Stimulated activated CD4-positive, alpha-beta T cell treated with anti-CD3 and anti-CD28 coated beads, Interleukin-2, amount 100 ng/mL, for 24 hours (primary cell): ENCODE data around the gene GNAT1.

Source experiments
- DNase-seq, 2 donors: peaks; one replicate each; pipeline ENCODE4 v3.0.0-alpha.2; 2020

The GNAT1 gene

GRCh38 chr3:50163572-50164455, 27.6 kb upstream of the GNAT1 start:
- no peak for DNase-seq

- DNase-seq, result no peak
Measured at GRCh38 chr3:50164481-50164880, 26.9 kb upstream of the GNAT1 start.

- DNase-seq, result no peak
Measured at GRCh38 chr3:50164984-50165909, 26.2 kb upstream of the GNAT1 start.

DNA sequence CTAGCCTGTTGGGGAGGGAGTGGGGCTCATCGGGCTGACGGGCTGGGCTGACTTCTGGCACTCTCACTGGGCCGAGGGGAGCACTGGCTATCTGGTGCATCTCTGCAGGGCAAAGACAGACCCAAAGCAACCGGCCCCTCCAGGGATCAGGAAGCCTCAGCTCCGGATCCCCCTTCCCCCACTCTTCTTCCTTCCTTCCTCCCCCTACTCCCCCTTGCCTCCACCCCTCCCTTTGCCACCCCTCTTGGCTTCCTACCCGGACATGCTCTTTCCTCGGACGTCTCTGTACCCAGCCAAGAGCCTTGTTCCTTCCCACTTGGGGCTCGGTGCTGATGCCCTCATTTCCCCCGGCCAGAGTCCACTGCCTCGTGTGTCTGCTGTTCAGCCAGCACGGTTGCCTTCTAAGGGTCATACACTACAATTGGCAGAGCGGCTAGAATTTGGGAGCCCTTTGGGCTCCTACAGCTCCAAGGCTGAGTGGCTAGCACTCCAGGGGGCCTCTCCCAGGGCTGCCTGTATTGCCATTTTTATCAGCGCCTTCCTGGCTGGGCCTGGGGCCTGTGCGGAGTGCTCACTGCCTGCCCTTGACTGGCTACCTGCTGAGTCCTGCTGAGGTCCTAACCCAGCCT, 25.4 kb upstream of the GNAT1 start:
- no peak for DNase-seq

DNA sequence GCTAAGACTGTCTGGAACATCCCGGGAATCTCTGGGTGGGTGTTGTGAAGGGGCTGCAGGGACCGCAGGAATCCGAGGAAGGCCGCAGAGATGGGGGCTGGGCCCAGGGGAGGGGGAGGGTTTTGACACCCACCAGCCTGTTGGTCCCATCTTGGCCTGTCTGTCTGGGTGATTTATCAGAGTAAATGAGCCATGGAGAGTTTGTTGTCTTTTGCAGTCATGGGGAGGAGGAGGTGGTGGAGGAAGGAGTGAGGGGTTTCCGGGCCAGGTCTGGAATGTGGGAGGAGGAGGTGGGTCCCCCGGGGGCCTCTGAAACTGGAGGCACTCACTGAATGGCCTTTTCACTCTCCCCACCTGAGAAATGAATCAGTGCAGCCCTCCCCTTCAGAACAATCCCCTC, 24.8 kb upstream of the GNAT1 start:
- no peak for DNase-seq

- no peak for DNase-seq
Measured at GRCh38 chr3:50167069-50167840, 24.2 kb upstream of the GNAT1 start.

DNA sequence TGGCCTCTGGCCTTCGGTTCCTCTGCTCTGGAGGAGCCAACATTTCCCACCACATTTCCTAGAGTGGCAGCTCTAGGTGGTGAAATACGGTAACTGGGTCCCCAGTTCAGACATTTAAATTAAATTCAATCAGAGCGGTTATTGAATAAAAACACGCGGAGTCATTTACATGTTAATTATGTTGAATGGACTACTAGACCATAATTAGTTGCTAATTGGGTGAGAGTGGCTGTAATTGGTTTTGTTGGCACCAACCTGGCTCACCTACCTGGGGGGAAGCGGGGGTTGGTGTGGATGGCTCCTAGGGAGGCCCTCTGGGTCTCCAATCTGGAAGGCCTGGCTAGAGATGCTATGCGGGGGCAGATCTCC, 23.6 kb upstream of the GNAT1 start:
- no peak for DNase-seq

- DNase-seq, result no peak
Measured at GRCh38 chr3:50168388-50168787, 23.0 kb upstream of the GNAT1 start.

- DNase-seq, result no peak
Measured at GRCh38 chr3:50168791-50169190, 22.6 kb upstream of the GNAT1 start.

GRCh38 chr3:50169232-50169832, 22.1 kb upstream of the GNAT1 start:
- no peak for DNase-seq

- DNase-seq, result no peak
Measured at GRCh38 chr3:50169858-50170257, 21.6 kb upstream of the GNAT1 start.

DNA sequence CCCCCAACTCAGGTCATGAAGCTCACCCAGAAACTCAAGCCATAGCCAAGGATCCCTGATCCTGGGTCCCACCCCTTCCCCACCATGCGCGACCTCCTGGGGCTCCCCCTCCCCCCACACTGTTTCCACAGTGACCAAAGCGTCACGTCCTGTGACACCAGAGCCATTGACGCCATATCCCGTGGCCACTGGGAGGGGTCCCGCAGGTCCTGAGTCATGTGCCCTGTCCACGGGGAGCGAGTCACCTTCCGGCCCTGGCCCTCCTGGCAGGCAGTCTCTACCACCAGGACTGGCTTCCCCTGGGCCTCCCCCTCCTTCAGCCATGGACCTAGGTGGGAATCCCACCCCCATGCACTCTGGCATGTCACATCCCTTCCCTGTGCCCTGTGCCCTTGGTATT, 20.7 kb upstream of the GNAT1 start:
- no peak for DNase-seq

DNA sequence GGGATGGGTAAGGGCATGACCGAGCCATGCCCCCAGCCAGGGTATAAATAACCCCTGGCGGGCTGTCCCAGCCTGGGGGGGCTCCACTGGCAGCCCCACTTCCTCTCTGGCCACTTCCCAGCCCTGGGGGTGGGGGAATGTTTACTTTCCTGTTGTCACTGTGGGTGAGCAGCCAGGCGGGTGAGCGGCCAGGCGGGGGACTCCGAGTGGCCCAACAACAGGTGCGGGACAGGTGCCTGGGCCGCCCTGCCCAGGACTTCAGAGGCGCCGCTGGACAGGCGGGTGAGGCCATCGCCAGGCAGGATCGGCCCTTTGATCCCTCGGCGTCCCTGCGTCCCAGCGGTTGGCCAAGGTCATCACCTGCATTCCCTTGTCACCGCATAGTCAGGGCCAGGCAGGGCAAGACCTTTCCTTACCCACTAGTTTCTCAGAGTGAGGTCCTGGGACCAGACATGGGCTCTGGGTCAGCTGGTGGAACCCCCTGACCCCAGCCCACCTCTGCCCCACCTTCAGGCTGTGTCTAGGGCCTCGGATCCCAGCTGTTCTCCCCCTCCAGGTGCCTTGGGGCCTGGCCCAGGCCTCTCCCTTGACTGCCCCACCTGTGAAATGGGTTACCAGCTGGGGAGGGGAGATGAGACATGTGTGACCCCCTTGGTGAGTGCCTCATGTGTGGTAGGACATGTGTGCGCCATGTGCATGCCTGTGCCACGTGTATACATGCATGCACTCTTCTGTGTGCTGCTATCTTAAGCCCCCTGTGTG, 19.7 kb upstream of the GNAT1 start:
- no peak for DNase-seq

- DNase-seq, result no peak
Measured at GRCh38 chr3:50172626-50173220, 18.7 kb upstream of the GNAT1 start.

DNA sequence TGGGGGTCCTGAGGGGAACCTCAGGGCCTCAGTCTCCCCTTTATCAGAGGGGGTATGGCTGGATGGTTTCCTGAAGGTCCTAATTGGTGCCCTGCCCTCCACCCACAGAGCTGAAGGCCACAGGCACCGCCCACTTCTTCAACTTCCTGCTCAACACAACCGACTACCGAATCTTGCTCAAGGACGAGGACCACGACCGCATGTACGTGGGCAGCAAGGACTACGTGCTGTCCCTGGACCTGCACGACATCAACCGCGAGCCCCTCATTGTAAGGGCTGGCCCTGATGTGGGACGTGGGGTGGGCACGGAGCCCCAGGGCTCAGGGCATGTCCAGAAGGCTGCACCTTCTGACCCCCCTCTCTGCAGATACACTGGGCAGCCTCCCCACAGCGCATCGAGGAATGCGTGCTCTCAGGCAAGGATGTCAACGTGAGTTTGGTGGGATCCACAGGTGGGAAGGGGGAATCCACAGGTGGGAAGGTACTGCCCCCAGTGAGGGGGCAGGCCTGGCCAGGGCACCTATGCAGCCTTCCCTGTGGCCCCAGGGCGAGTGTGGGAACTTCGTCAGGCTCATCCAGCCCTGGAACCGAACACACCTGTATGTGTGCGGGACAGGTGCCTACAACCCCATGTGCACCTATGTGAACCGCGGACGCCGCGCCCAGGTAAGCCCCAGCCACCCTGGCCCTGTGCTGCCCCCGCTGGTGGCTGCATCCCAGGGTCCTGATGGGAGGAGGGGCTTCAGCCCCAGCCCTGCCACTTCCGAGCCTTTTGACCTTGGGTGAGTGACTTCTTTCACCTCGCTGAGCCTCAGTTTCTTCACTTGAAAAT, 17.5 kb upstream of the GNAT1 start:
- no peak for DNase-seq

GRCh38 chr3:50174517-50174895, 16.9 kb upstream of the GNAT1 start:
- no peak for DNase-seq

DNA sequence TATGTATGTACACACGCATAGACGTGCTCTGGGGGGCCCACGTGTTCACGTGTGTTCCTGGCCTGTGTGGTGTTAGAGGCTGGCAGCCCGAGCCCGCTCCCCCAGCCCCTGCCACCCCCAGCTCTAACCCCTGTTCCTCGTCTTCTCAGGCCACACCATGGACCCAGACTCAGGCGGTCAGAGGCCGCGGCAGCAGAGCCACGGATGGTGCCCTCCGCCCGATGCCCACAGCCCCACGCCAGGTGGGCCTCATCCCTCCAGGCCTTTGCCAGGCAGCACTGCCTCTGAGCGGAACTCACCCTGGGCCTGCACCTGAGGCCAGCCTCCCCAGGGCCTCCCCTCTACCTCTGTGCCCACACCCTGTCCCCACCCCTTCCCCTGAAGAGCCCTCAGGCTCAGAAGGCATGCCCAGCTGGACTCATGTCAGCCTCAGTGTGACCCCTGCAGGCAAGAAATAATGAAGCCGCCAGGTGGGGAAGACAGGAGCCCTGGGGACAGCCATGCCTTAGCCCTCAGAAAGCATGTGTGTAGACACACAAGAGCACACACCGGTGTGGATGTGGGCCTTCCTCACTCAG, 16.4 kb upstream of the GNAT1 start:
- no peak for DNase-seq

- DNase-seq, result no peak
Measured at GRCh38 chr3:50177346-50177745, 14.1 kb upstream of the GNAT1 start.

DNA sequence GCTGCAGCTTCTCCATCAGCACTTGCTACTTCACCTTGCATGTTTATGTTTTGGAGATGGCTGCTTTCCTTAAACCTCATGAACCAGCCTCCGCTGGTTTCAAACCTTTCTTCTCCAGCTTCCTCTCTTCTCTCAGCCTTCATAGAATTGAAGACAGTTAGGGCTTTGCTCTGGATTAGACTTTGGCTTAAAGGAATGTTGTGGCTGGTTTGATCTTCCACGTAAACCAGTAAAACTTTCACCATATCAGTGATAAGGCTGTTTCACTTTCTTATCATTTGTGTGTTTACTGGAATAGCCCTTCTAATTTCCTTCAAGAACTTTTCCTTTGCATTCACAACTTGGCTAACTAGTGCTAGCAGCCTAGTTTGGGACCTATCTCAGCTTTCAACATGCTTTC, 11.7 kb upstream of the GNAT1 start:
- DNase-seq, result no peak

GRCh38 chr3:50181985-50182384, 9.4 kb upstream of the GNAT1 start:
- DNase-seq, result no peak
